GM18519 (cell line): ENCODE data around the gene PDGFA.

Source experiments
- ATAC-seq: cut with Tn5 transposase; IDR thresholded peaks from one replicate; pipeline ENCODE4 v1.9.1; 2021; ENCODE audit warnings: mild to moderate bottlenecking, moderate library complexity; ENCODE audit not compliant: unreplicated experiment, low FRiP score

The PDGFA gene

GRCh38 chr7:520503-521161 lies 986 bp upstream of the PDGFA start:
- no peak for ATAC-seq

- ATAC-seq, result no peak
Observed at GRCh38 chr7:518630-519483, 789 bp downstream of the PDGFA start.

GRCh38 chr7:517774-518629 lies 1.6 kb downstream of the PDGFA start:
- no peak for ATAC-seq

GRCh38 chr7:516606-517456 lies 2.8 kb downstream of the PDGFA start:
- ATAC-seq, result no peak

- no peak for ATAC-seq
Observed at GRCh38 chr7:516216-516605, 3.4 kb downstream of the PDGFA start.

- no peak for ATAC-seq
Observed at GRCh38 chr7:515628-516027, 4.0 kb downstream of the PDGFA start.

GRCh38 chr7:514651-515598 lies 4.7 kb downstream of the PDGFA start:
- no peak for ATAC-seq

- ATAC-seq, result no peak
Observed at GRCh38 chr7:514242-514641, 5.4 kb downstream of the PDGFA start.

GRCh38 chr7:513521-514166 lies 6.0 kb downstream of the PDGFA start:
- ATAC-seq, result no peak

GRCh38 chr7:512541-513311 lies 6.9 kb downstream of the PDGFA start:
- ATAC-seq, result no peak

- no peak for ATAC-seq
Observed at GRCh38 chr7:512146-512510, 7.5 kb downstream of the PDGFA start.

- no peak for ATAC-seq
Observed at GRCh38 chr7:511476-512145, 8.0 kb downstream of the PDGFA start.

GRCh38 chr7:510782-511281 lies 8.8 kb downstream of the PDGFA start:
- no peak for ATAC-seq

- ATAC-seq, result no peak
Observed at GRCh38 chr7:510131-510481, 9.5 kb downstream of the PDGFA start.

- ATAC-seq, result no peak
Observed at GRCh38 chr7:509426-510130, 10.1 kb downstream of the PDGFA start.

GRCh38 chr7:508461-509170 lies 11.0 kb downstream of the PDGFA start:
- no peak for ATAC-seq
